Inflammatory macrophage treated with lipopolysaccharide for 4 hours (primary cell): ENCODE results near the gene SMARCA4.

ENCODE experiments used
- DNase-seq: peaks from one replicate; pipeline ENCODE4 v3.0.0-alpha.2; 2020

Gene SMARCA4

GRCh38 chr19:11106477-11106876 lies 145.6 kb downstream of the SMARCA4 start:
- DNase-seq, result no peak

GRCh38 chr19:11108746-11109145 lies 147.9 kb downstream of the SMARCA4 start:
- DNase-seq, result no peak

- DNase-seq, result no peak
These were observed 150.4 kb downstream of the SMARCA4 start for GRCh38 chr19:11111117-11111770.

- DNase-seq, result no peak
These were observed 150.9 kb downstream of the SMARCA4 start for GRCh38 chr19:11111771-11112144.
